Occipital lobe (tissue), 2 donors: ENCODE data around the gene SLC6A5. TPM values are rescaled to one million over a fixed set of nuclear protein-coding genes. Genes with fewer than 3 reads are reported as not detected.
"Not testable (repeated sequence)": the region's sequence is repeated elsewhere in the genome, so short reads cannot be mapped to it uniquely, and the experiment has no call there.

ENCODE experiments used
- DNase-seq: peaks from one replicate; lab custom pipeline; 2025; lab: John Stamatoyannopoulos, UW
- total RNA-seq: library from RNA; depleted of rRNA; stranded (reverse); fragments of >200 nt; gene quantifications from one replicate; pipeline ENCODE4 v1.2.3, GENCODE V29; 2014

SLC6A5 gene
- not detected for total RNA-seq

GRCh38 chr11:20599221-20600019 lies at the start of gene SLC6A5:
SLC6A5 (plus strand) TSS chr11:20599608; CDS start chr11:20599673, 65 bp downstream.
- no peak for DNase-seq

GRCh38 chr11:20551096-20551495 lies 48.3 kb upstream of the SLC6A5 start:
- DNase-seq, result no peak

- DNase-seq, result no peak
These were observed 43.6 kb upstream of the SLC6A5 start for GRCh38 chr11:20555783-20556182.

- not testable (repeated sequence) for DNase-seq
These were observed 43.0 kb upstream of the SLC6A5 start for GRCh38 chr11:20556396-20556795.

GRCh38 chr11:20558741-20559140 lies 40.7 kb upstream of the SLC6A5 start:
- DNase-seq, result no peak

- DNase-seq, result no peak
These were observed 39.7 kb upstream of the SLC6A5 start for GRCh38 chr11:20559523-20560300.

GRCh38 chr11:20561915-20562314 lies 37.5 kb upstream of the SLC6A5 start:
- DNase-seq, result no peak

GRCh38 chr11:20563866-20564265 lies 35.5 kb upstream of the SLC6A5 start:
- DNase-seq, result no peak

- no peak for DNase-seq
These were observed 34.4 kb upstream of the SLC6A5 start for GRCh38 chr11:20564846-20565635.

- DNase-seq, result not testable (repeated sequence)
These were observed 33.3 kb upstream of the SLC6A5 start for GRCh38 chr11:20566115-20566514.

- DNase-seq, result no peak
These were observed 32.6 kb upstream of the SLC6A5 start for GRCh38 chr11:20566591-20567434.

GRCh38 chr11:20579725-20580124 lies 19.7 kb upstream of the SLC6A5 start:
- DNase-seq, result not testable (repeated sequence)

GRCh38 chr11:20583201-20583600 lies 16.2 kb upstream of the SLC6A5 start:
- DNase-seq, result no peak

- DNase-seq, result no peak
These were observed 15.2 kb upstream of the SLC6A5 start for GRCh38 chr11:20584093-20584774.

GRCh38 chr11:20589796-20590195 lies 9.6 kb upstream of the SLC6A5 start:
- no peak for DNase-seq

GRCh38 chr11:20590381-20590780 lies 9.0 kb upstream of the SLC6A5 start:
- no peak for DNase-seq

GRCh38 chr11:20592741-20593140 lies 6.7 kb upstream of the SLC6A5 start:
- DNase-seq, result no peak

- no peak for DNase-seq
These were observed 4.9 kb upstream of the SLC6A5 start for GRCh38 chr11:20594274-20595061.

- DNase-seq, result no peak
These were observed 4.3 kb upstream of the SLC6A5 start for GRCh38 chr11:20595101-20595500.
